H1 (cell line): Measurements from ENCODE around the gene HTR3C.
"Not testable (repeated sequence)": the region's sequence is repeated elsewhere in the genome, so short reads cannot be mapped to it uniquely, and the experiment has no call there.

ENCODE experiments used
- ATF3 ChIP-seq: IDR thresholded peaks from 2 replicates; pipeline ENCODE4 v1.6.1; 2011; ENCODE audit warnings: low read depth, mild to moderate bottlenecking, low read length; ENCODE audit not compliant: insufficient read depth
- CEBPB ChIP-seq: IDR thresholded peaks from 2 replicates; pipeline ENCODE4 v1.6.1; 2012; ENCODE audit warnings: low read depth, low read length
- CTCF ChIP-seq, 3 experiments: IDR thresholded peaks; 1 replicate in 2 of 3; 2 replicates in 1 of 3; pipeline versions ENCODE4 v1.5.1 to v1.6.1; 2011; ENCODE audit warnings: low read length in 3 of 3, mild to moderate bottlenecking in 3 of 3, inconsistent platforms in 2 of 3, low read depth in 1 of 3, moderate library complexity in 1 of 3; ENCODE audit not compliant: insufficient read depth in 1 of 3; ENCODE audit errors: control extremely low read depth in 1 of 3
- EGR1 ChIP-seq: IDR thresholded peaks from 2 replicates; pipeline ENCODE4 v1.6.1; 2011; ENCODE audit warnings: low read depth, low read length, borderline replicate concordance
- EP300 ChIP-seq, 2 experiments: IDR thresholded peaks; 1 replicate in 1 of 2; 2 replicates in 1 of 2; pipeline ENCODE4 v1.6.1; 2011 to 2012; ENCODE audit warnings: low read depth in 2 of 2, low read length in 2 of 2, mild to moderate bottlenecking in 2 of 2, borderline replicate concordance in 1 of 2, inconsistent platforms in 1 of 2, moderate library complexity in 1 of 2
- EZH2 ChIP-seq: fragments of 200-600 bp; sonication (generic); IDR thresholded peaks from 2 replicates; pipeline ENCODE4 v1.7.1; 2012; ENCODE audit warnings: low read depth, mild to moderate bottlenecking, moderate library complexity, low read length, inconsistent platforms; ENCODE audit not compliant: severe bottlenecking
- GABPA ChIP-seq: IDR thresholded peaks from 2 replicates; pipeline ENCODE4 v1.6.1; 2011; ENCODE audit warnings: mild to moderate bottlenecking, low read length, moderate library complexity, borderline replicate concordance; ENCODE audit not compliant: insufficient read depth
- POLR2A ChIP-seq, 2 experiments: IDR thresholded peaks; 1 replicate in 1 of 2; 2 replicates in 1 of 2; pipeline ENCODE4 v1.6.1; 2011; ENCODE audit warnings: low read depth in 2 of 2, low read length in 2 of 2, mild to moderate bottlenecking in 2 of 2; ENCODE audit errors: control extremely low read depth in 1 of 2
- POLR2AphosphoS5 ChIP-seq: IDR thresholded peaks from 2 replicates; pipeline ENCODE4 v1.6.1; 2011; ENCODE audit warnings: low read depth, low read length
- SP1 ChIP-seq: IDR thresholded peaks from 2 replicates; pipeline ENCODE4 v1.6.1; 2011; ENCODE audit warnings: low read depth, low read length
- SUZ12 ChIP-seq: fragments of 200-600 bp; sonication (generic); IDR thresholded peaks from 2 replicates; pipeline ENCODE4 v1.6.1; 2012; ENCODE audit warnings: mild to moderate bottlenecking, inconsistent platforms, low read length, moderate library complexity, mixed read lengths
- TBP ChIP-seq: IDR thresholded peaks from 2 replicates; pipeline ENCODE4 v1.6.1; 2011; ENCODE audit warnings: low read depth, low read length, improper control_type of control experiment
- ZNF274 ChIP-seq: IDR thresholded peaks from 2 replicates; pipeline ENCODE4 v1.7.0; 2012; ENCODE audit warnings: low read length, borderline replicate concordance; ENCODE audit errors: extremely low read depth

GRCh38 chr3:184071142-184071541 is 18.3 kb downstream of the HTR3C start:
- not testable (repeated sequence) for TF ChIP-seq CTCF (IDR thresholded peaks at IDR 0.05; ENCODE audit: control extremely low read depth in 1 of 3, insufficient read depth in 1 of 3, low read depth in 1 of 3, low read length in 3 of 3); ATF3; ZNF274; CEBPB; POLR2A (IDR thresholded peaks at IDR 0.05; ENCODE audit: control extremely low read depth in 1 of 2, low read depth in 2 of 2, low read length in 2 of 2); SUZ12; EZH2; EGR1; POLR2AphosphoS5; TBP; SP1; GABPA; EP300 (IDR thresholded peaks at IDR 0.05; ENCODE audit: borderline replicate concordance in 1 of 2, low read depth in 2 of 2, low read length in 2 of 2)
